H7 (cell line): ENCODE data around the gene TMEM72. TPM values are rescaled to one million over a fixed set of nuclear protein-coding genes. Genes with fewer than 3 reads are reported as not detected.
A peak's percentile ranks its signal among the peaks of the same experiment; 100 is the strongest.

ENCODE experiments used
- DNase-seq: peaks from one replicate; pipeline ENCODE4 v3.0.0; 2012
- H3K27me3 ChIP-seq: 2 replicates; pipeline ENCODE4 v1.6.0; 2011; ENCODE audit warnings: mild to moderate bottlenecking, low read length; ENCODE audit not compliant: control insufficient read depth, insufficient read depth
- H3K36me3 ChIP-seq: replicated peaks from 2 replicates; pipeline ENCODE4 v1.5.1; 2011; ENCODE audit warnings: low read length; ENCODE audit not compliant: control insufficient read depth, insufficient read depth
- H3K4me3 ChIP-seq: 2 replicates; pipeline ENCODE4 v1.5.1; 2011; ENCODE audit warnings: low read depth, mild to moderate bottlenecking, control low read depth, low read length, moderate library complexity; ENCODE audit not compliant: insufficient read depth
- total RNA-seq: library from RNA; depleted of rRNA; stranded (reverse); fragments of >200 nt; shearing (Covaris generic); gene quantifications from 2 replicates; pipeline ENCODE4 v1.2.3, GENCODE V29; 2014

Gene TMEM72
- total RNA-seq, 1 experiment from 2014 or later, result not detected

GRCh38 chr10:44966816-44967509 lies 55.8 kb downstream of the TMEM72 start:
- DNase-seq, result no peak
- Histone ChIP-seq H3K27me3 (no peaks in the 10 kb centered on the region), H3K4me3 (no peak overlapping the region), H3K36me3 (peaks cover 2% of the 10 kb centered on the region)

GRCh38 chr10:44967616-44968015 lies 56.5 kb downstream of the TMEM72 start:
- no peak for DNase-seq
- Histone ChIP-seq H3K36me3 (peaks cover 2% of the 10 kb centered on the region), H3K27me3 (no peaks in the 10 kb centered on the region), H3K4me3 (no peak overlapping the region)

GRCh38 chr10:44968091-44968490 lies 57.0 kb downstream of the TMEM72 start:
- DNase-seq, result peak; percentile 16
- H3K27me3 ChIP-seq, result no peaks in the 10 kb centered on the region
- peaks cover 2% of the 10 kb centered on the region for H3K36me3 ChIP-seq
- H3K4me3 ChIP-seq, result no peak overlapping the region

GRCh38 chr10:44968500-44969400 lies 57.6 kb downstream of the TMEM72 start:
- DNase-seq, result peak; percentile 20
- Histone ChIP-seq H3K27me3 (no peaks in the 10 kb centered on the region), H3K4me3 (no peak overlapping the region), H3K36me3 (peaks cover 2% of the 10 kb centered on the region)

GRCh38 chr10:44969854-44970253 lies 58.7 kb downstream of the TMEM72 start:
- peak; percentile 8 for DNase-seq
- Histone ChIP-seq H3K27me3 (no peaks in the 10 kb centered on the region), H3K4me3 (no peak overlapping the region), H3K36me3 (peaks cover 2% of the 10 kb centered on the region)

GRCh38 chr10:44970812-44971395 lies 59.8 kb downstream of the TMEM72 start:
- no peak overlapping the region for H3K4me3 ChIP-seq
- no peaks in the 10 kb centered on the region for H3K27me3 ChIP-seq
- DNase-seq, result peak; percentile 12
- H3K36me3 ChIP-seq, result peaks cover 2% of the 10 kb centered on the region

- Histone ChIP-seq H3K4me3 (no peak overlapping the region), H3K36me3 (peaks cover 2% of the 10 kb centered on the region), H3K27me3 (no peaks in the 10 kb centered on the region)
- DNase-seq, result peak; percentile 14
Measured at GRCh38 chr10:44971434-44971833, 60.3 kb downstream of the TMEM72 start.

GRCh38 chr10:44971935-44972757 lies 61.0 kb downstream of the TMEM72 start:
- H3K36me3 ChIP-seq, result peaks cover 2% of the 10 kb centered on the region
- H3K4me3 ChIP-seq, result no peak overlapping the region
- H3K27me3 ChIP-seq, result no peaks in the 10 kb centered on the region
- peak; percentile 10 for DNase-seq

GRCh38 chr10:44972874-44973306 lies 61.8 kb downstream of the TMEM72 start:
- DNase-seq, result peak; percentile 21
- H3K4me3 ChIP-seq, result no peak overlapping the region
- no peaks in the 10 kb centered on the region for H3K27me3 ChIP-seq
- peaks cover 2% of the 10 kb centered on the region for H3K36me3 ChIP-seq

- Histone ChIP-seq H3K4me3 (no peak overlapping the region), H3K27me3 (no peaks in the 10 kb centered on the region), H3K36me3 (peaks cover 2% of the 10 kb centered on the region)
- peak; percentile 71 for DNase-seq
Measured at GRCh38 chr10:44973323-44974081, 62.4 kb downstream of the TMEM72 start.

- peaks cover 2% of the 10 kb centered on the region for H3K36me3 ChIP-seq
- peak overlapping the region; percentile 37 for H3K4me3 ChIP-seq
- H3K27me3 ChIP-seq, result no peaks in the 10 kb centered on the region
- no peak for DNase-seq
Measured at GRCh38 chr10:44974082-44974627, 63.0 kb downstream of the TMEM72 start.

- Histone ChIP-seq H3K4me3 (peak overlapping the region; percentile 51), H3K27me3 (no peaks in the 10 kb centered on the region), H3K36me3 (peaks cover 2% of the 10 kb centered on the region)
- peak; percentile 94 for DNase-seq
Measured at GRCh38 chr10:44974628-44975430, 63.7 kb downstream of the TMEM72 start.
